Fibroblast of skin of right quadriceps (primary cell): ENCODE results near the gene PTPRG.

Source experiments
- DNase-seq: peaks from one replicate; pipeline ENCODE4 v3.0.0-alpha.2; 2013

PTPRG gene

GRCh38 chr3:62097121-62097520 is 535.8 kb downstream of the PTPRG start:
- DNase-seq, result no peak

GRCh38 chr3:62098646-62099365 is 537.4 kb downstream of the PTPRG start:
- DNase-seq, result peak; percentile 47

GRCh38 chr3:62100282-62100989 is 539.1 kb downstream of the PTPRG start:
- peak; percentile 24 for DNase-seq

- DNase-seq, result peak; percentile 49
These were observed 540.1 kb downstream of the PTPRG start for GRCh38 chr3:62101488-62101887.

GRCh38 chr3:62103531-62103930 is 542.2 kb downstream of the PTPRG start:
- DNase-seq, result no peak

- DNase-seq, result peak; percentile 94
These were observed 548.2 kb downstream of the PTPRG start for GRCh38 chr3:62109534-62109933.

GRCh38 chr3:62110443-62111225 is 549.3 kb downstream of the PTPRG start:
- DNase-seq, result no peak

- DNase-seq, result no peak
These were observed 551.7 kb downstream of the PTPRG start for GRCh38 chr3:62113092-62113491.

GRCh38 chr3:62114763-62115162 is 553.4 kb downstream of the PTPRG start:
- no peak for DNase-seq

GRCh38 chr3:62117903-62118548 is 556.7 kb downstream of the PTPRG start:
- DNase-seq, result no peak

- DNase-seq, result no peak
These were observed 557.8 kb downstream of the PTPRG start for GRCh38 chr3:62119139-62119538.

GRCh38 chr3:62122819-62123218 is 561.4 kb downstream of the PTPRG start:
- no peak for DNase-seq

GRCh38 chr3:62125380-62125779 is 564.0 kb downstream of the PTPRG start:
- no peak for DNase-seq

- DNase-seq, result no peak
These were observed 565.7 kb downstream of the PTPRG start for GRCh38 chr3:62127116-62127515.

- no peak for DNase-seq
These were observed 566.7 kb downstream of the PTPRG start for GRCh38 chr3:62128051-62128450.

GRCh38 chr3:62128681-62129080 is 567.3 kb downstream of the PTPRG start:
- no peak for DNase-seq

- DNase-seq, result no peak
These were observed 569.7 kb downstream of the PTPRG start for GRCh38 chr3:62131050-62131449.

- peak; percentile 23 for DNase-seq
These were observed 570.2 kb downstream of the PTPRG start for GRCh38 chr3:62131620-62132019.

GRCh38 chr3:62132027-62132602 is 570.7 kb downstream of the PTPRG start:
- DNase-seq, result no peak

- no peak for DNase-seq
These were observed 571.6 kb downstream of the PTPRG start for GRCh38 chr3:62133015-62133414.

- DNase-seq, result peak; percentile 18
These were observed 572.7 kb downstream of the PTPRG start for GRCh38 chr3:62134061-62134496.

- no peak for DNase-seq
These were observed 574.4 kb downstream of the PTPRG start for GRCh38 chr3:62135741-62136140.

- no peak for DNase-seq
These were observed 578.6 kb downstream of the PTPRG start for GRCh38 chr3:62139957-62140356.
